ENCODE results near the gene TREH. TPM values are rescaled to one million over a fixed set of nuclear protein-coding genes. Genes with fewer than 3 reads are reported as not detected.
A peak's percentile ranks its signal among the peaks of the same experiment; 100 is the strongest.

The TREH gene
- total and polyA plus RNA-seq, 2 of the 8 experiments (the other 6 are each of a cell fraction or from before 2014, with no cell fraction given), result 0.03 TPM; not detected in 1

DNA sequence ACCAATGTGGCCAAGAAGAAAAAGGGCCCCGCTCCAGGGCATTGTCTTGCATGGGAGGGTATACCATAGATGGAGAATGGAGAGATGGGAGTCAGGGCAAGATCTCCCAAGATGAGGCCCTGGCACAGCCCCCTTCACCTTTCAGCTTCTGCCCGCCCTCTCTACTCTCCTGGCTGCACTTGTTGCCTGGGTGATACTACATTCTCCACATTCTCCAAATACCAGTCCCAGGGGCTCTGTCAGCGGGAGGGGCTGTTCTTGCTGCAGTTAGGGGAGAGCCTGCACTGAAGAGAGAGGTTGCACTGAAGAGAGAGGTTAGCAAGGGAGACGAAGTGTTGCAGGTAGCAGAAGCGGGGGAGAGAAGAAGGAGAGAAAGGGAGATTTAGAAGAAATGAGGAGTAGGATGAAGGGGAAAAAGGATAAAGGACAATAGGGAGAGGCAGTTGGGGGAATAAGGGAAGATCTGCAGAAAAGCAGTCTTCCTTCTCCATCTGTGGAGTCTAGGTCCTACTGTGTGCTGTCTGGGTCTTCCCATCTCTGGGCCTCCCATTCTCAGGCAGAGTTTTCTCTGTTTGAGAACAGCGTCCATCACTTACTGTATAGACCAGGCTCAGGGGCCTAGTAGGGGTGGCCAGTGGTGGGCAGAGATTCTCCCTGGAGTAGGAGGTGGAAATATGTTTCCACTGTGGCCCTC is 64.0 kb downstream of the TREH start:
- no peaks in the 10 kb centered on the region for H3K79me1 ChIP-seq (ENCODE audit: low read depth, low read length)
- FAIRE-seq, result peak; percentile 91
- H3K4me3 ChIP-seq (ENCODE audit: extremely low read depth in 1 of 4, insufficient read depth in 2 of 4, low read depth in 3 of 4, low read length in 4 of 4), result peak overlapping the region in 3 of 4 experiments; percentile 15 to 30 (median 28); a peak in 5 of 8 replicates
- TF ChIP-seq NRF1 (IDR thresholded peaks at IDR 0.05; ENCODE audit: low read depth, low read length) (no peak), BACH1 (IDR thresholded peaks at IDR 0.05; ENCODE audit: low read length) (no peak), CREB1 (IDR thresholded peaks at IDR 0.05) (no peak), CEBPB (IDR thresholded peaks at IDR 0.05; ENCODE audit: low read depth, low read length) (no peak), SP4 (IDR thresholded peaks at IDR 0.05; ENCODE audit: low read length) (no peak), ZNF274 (IDR thresholded peaks at IDR 0.05; ENCODE audit: borderline replicate concordance, extremely low read depth, low read length) (no peak), KDM1A (IDR thresholded peaks at IDR 0.05; ENCODE audit: borderline replicate concordance, low read length) (no peak), TBP (IDR thresholded peaks at IDR 0.05; ENCODE audit: low read depth, low read length) (peak; percentile 72), JUND (IDR thresholded peaks at IDR 0.05; ENCODE audit: low read length) (no peak), SP2 (IDR thresholded peaks at IDR 0.05; ENCODE audit: low read length) (no peak)
- TF ChIP-seq, protein P1, sequence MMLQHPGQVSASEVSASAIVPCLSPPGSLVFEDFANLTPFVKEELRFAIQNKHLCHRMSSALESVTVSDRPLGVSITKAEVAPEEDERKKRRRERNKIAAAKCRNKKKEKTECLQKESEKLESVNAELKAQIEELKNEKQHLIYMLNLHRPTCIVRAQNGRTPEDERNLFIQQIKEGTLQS (IDR thresholded peaks at IDR 0.05; ENCODE audit: insufficient read depth, low read depth, low read length), result no peak
- TF ChIP-seq, protein P2, sequence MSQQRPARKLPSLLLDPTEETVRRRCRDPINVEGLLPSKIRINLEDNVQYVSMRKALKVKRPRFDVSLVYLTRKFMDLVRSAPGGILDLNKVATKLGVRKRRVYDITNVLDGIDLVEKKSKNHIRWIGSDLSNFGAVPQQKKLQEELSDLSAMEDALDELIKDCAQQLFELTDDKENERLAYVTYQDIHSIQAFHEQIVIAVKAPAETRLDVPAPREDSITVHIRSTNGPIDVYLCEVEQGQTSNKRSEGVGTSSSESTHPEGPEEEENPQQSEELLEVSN (IDR thresholded peaks at IDR 0.05), result no peak

More for the DNA sequence above, 64.0 kb downstream of the TREH start:
- H3K9me3 ChIP-seq (ENCODE audit: insufficient read depth in 2 of 2, low read depth in 1 of 2, low read length in 1 of 2), result no peaks in the 10 kb centered on the region
- H3K27ac ChIP-seq (ENCODE audit: low read depth, low read length), result peak overlapping the region; percentile 84
- peak overlapping the region in 1 of 4 experiments; percentile 17; a peak in 2 of 7 replicates for H3K9ac ChIP-seq (replicated peaks in 1 of 4; ENCODE audit: extremely low read depth in 1 of 4, low read depth in 3 of 4, low read length in 3 of 4)
- H4K8ac ChIP-seq (ENCODE audit: extremely low read depth, insufficient read depth, low read length), result peak overlapping the region; percentile 54; the same call in 1 of the 2 replicates
- peak overlapping the region; percentile 3; the same call in 1 of the 2 replicates for H2AK5ac ChIP-seq (ENCODE audit: low read depth, low read length)
- H3K18ac ChIP-seq (ENCODE audit: extremely low read depth, low read length), result peak overlapping the region; percentile 33; the same call in 1 of the 2 replicates
- ChIA-PET POLR2A (ENCODE audit: partially characterized antibody) (interaction anchor here (1.0 to 28.7 kb wide), 4 partner anchors 14 to 45 kb away, joined by 3 to 574 read pairs (median 4); no protein-coding TSS in a partner anchor), CTCF (ENCODE audit: partially characterized antibody) (interaction anchor here (0.6 to 25.3 kb wide), 4 partner anchors 9 to 24 kb away, joined by 3 to 435 read pairs (median 96); no protein-coding TSS in a partner anchor)
- H3K14ac ChIP-seq (ENCODE audit: insufficient read length), result no peak overlapping the region
- no peak overlapping the region for H3K4ac ChIP-seq (replicated peaks; ENCODE audit: insufficient read length, low read depth, low read length)
- peak overlapping the region; percentile 43 to 63 for H3K4me2 ChIP-seq (ENCODE audit: insufficient read depth in 1 of 2, low read depth in 2 of 2, low read length in 2 of 2)
- peaks cover 20 to 47% (median 33%) of the 10 kb centered on the region in 4 experiments for H3K4me1 ChIP-seq (replicated peaks in 1 of 4; ENCODE audit: control insufficient read depth in 3 of 4, insufficient read depth in 4 of 4, low read length in 3 of 4)
- no peak overlapping the region for H3K23ac ChIP-seq (ENCODE audit: insufficient read length)
- DNase-seq (ENCODE audit: low read depth in 1 of 2, low spot score in 2 of 2), result peak; percentile 80 to 88
- H2BK15ac ChIP-seq (ENCODE audit: low read length), result no peak overlapping the region
- no peaks in the 10 kb centered on the region for H4K20me1 ChIP-seq (replicated peaks in 1 of 2; ENCODE audit: control insufficient read depth in 1 of 2, insufficient read depth in 2 of 2, low read length in 2 of 2)
- no peaks in the 10 kb centered on the region for H3K36me3 ChIP-seq (ENCODE audit: control insufficient read depth in 2 of 4, insufficient read depth in 4 of 4, low read length in 3 of 4)
- H3K56ac ChIP-seq (replicated peaks; ENCODE audit: insufficient read length, low read depth, low read length), result no peak overlapping the region
- peak overlapping the region; percentile 64 for H4K91ac ChIP-seq (replicated peaks; ENCODE audit: insufficient read length, low read length)
- peak overlapping the region; percentile 72 for H2BK5ac ChIP-seq (ENCODE audit: low read depth, low read length)
- H2BK120ac ChIP-seq (replicated peaks; ENCODE audit: low read depth, low read length), result peak overlapping the region; percentile 24
- peaks cover 4% of the 10 kb centered on the region; the same call in 1 of the 2 replicates for H3K23me2 ChIP-seq (ENCODE audit: low read depth, low read length)
- no peaks in the 10 kb centered on the region for H3K79me2 ChIP-seq (ENCODE audit: control insufficient read depth in 1 of 2, insufficient read depth in 2 of 2, low read length in 2 of 2)
- H2AFZ ChIP-seq (ENCODE audit: low read length), result no peak overlapping the region
- peaks cover 4 to 12% (median 7%) of the 10 kb centered on the region in 4 experiments; a peak in 6 of 7 replicates for H3K27me3 ChIP-seq (replicated peaks in 1 of 4; ENCODE audit: control insufficient read depth in 3 of 4, extremely low read depth in 1 of 4, insufficient read depth in 3 of 4, low read length in 3 of 4)
- H2BK12ac ChIP-seq (ENCODE audit: low read depth, low read length), result peak overlapping the region; percentile 82
- peak overlapping the region; percentile 53 for H2BK20ac ChIP-seq (ENCODE audit: low read length)
- peak overlapping the region; percentile 52 for H4K5ac ChIP-seq (ENCODE audit: insufficient read length, low read depth, low read length)
- 18 to 83% methylated on average over 1 to 6 of the region's 6 CpGs for WGBS, 2 experiments (ENCODE audit: extremely low coverage in 1 of 2, insufficient coverage in 1 of 2, insufficient read length in 1 of 2, insufficient replicate concordance in 2 of 2, low coverage in 1 of 2, low lambda C conversion rate in 2 of 2, missing lambda C conversion rate in 1 of 2)
